Fibroblast of lung (primary cell): ENCODE measurements around the gene GABRB2. TPM values are rescaled to one million over a fixed set of nuclear protein-coding genes. Genes with fewer than 3 reads are reported as not detected.

Source experiments
- DNase-seq, 2 donors: peaks; one replicate each; pipeline versions ENCODE4 v3.0.0 to v3.0.0-alpha.2; 2010; ENCODE audit warnings: low read depth in 2 of 2
- H2AFZ ChIP-seq: 2 replicates; pipeline ENCODE4 v1.5.1; 2012; ENCODE audit warnings: low read length, control low read depth, inconsistent platforms
- H3K27ac ChIP-seq: 2 replicates; pipeline ENCODE4 v1.5.1; 2011; ENCODE audit warnings: low read length, control low read depth; ENCODE audit not compliant: insufficient read depth
- H3K27me3 ChIP-seq: 2 replicates; pipeline ENCODE4 v1.5.1; 2011; ENCODE audit warnings: mild to moderate bottlenecking, low read length; ENCODE audit not compliant: control insufficient read depth, insufficient read depth
- H3K36me3 ChIP-seq: 2 replicates; pipeline ENCODE4 v1.5.1; 2011; ENCODE audit warnings: low read length; ENCODE audit not compliant: control insufficient read depth, insufficient read depth
- H3K4me1 ChIP-seq: 2 replicates; pipeline ENCODE4 v1.5.1; 2011; ENCODE audit warnings: low read length; ENCODE audit not compliant: control insufficient read depth, insufficient read depth; ENCODE audit errors: extremely low read depth
- H3K4me2 ChIP-seq: 2 replicates; pipeline ENCODE4 v1.5.1; 2011; ENCODE audit warnings: low read length, control low read depth; ENCODE audit not compliant: insufficient read depth; ENCODE audit errors: extremely low read depth
- H3K4me3 ChIP-seq, 4 experiments: fragments of 200-600 bp in 1 of 4; sonication (generic) in 1 of 4; replicated peaks in 1 of 4; 2 replicates each; pipeline ENCODE4 v1.5.1; 2011 to 2016; ENCODE audit warnings: low read length in 4 of 4, low read depth in 3 of 4, mild to moderate bottlenecking in 3 of 4, control low read depth in 2 of 4, inconsistent platforms in 1 of 4, mixed read lengths in 1 of 4; ENCODE audit not compliant: insufficient read depth in 1 of 4; ENCODE audit errors: control extremely low read depth in 1 of 4
- H3K79me2 ChIP-seq: 2 replicates; pipeline ENCODE4 v1.5.1; 2012; ENCODE audit warnings: mild to moderate bottlenecking, low read length, inconsistent platforms; ENCODE audit not compliant: control insufficient read depth, insufficient read depth
- H3K9ac ChIP-seq: 2 replicates; pipeline ENCODE4 v1.5.1; 2011; ENCODE audit warnings: mild to moderate bottlenecking, low read length, control low read depth; ENCODE audit not compliant: insufficient read depth
- H3K9me3 ChIP-seq: 2 replicates; pipeline ENCODE4 v1.5.1; 2012; ENCODE audit warnings: low read depth, low read length; ENCODE audit not compliant: control insufficient read depth, insufficient read depth
- H4K20me1 ChIP-seq: 2 replicates; pipeline ENCODE4 v1.5.1; 2011; ENCODE audit warnings: low read length; ENCODE audit not compliant: control insufficient read depth, insufficient read depth; ENCODE audit errors: extremely low read depth
- CTCF ChIP-seq, 2 donors: IDR thresholded peaks in 1 of 2; conservative IDR thresholded peaks in 1 of 2; 1 replicate in 1 of 2; 2 replicates in 1 of 2; pipeline ENCODE4 v1.5.1; 2011 to 2012; ENCODE audit warnings: low read length in 2 of 2, control low read depth in 1 of 2, inconsistent platforms in 1 of 2, low read depth in 1 of 2, mild to moderate bottlenecking in 1 of 2
- EZH2 ChIP-seq: IDR thresholded peaks from 2 replicates; pipeline ENCODE4 v1.5.1; 2012; ENCODE audit warnings: low read length, control low read depth, mild to moderate bottlenecking; ENCODE audit errors: missing control alignments
- polyA plus RNA-seq, 2 donors: library from polyadenylated mRNA; depleted of rRNA in 1 of 2; stranded (reverse) in 1 of 2; unstranded in 1 of 2; fragments of >200 nt; gene quantifications; 2 replicates each; pipeline ENCODE4 v1.2.1, GENCODE V29; 2011 to 2012; ENCODE audit warnings: missing spikeins in 1 of 2
- total RNA-seq: library from RNA; depleted of rRNA; stranded (reverse); fragments of >200 nt; gene quantifications from 2 replicates; pipeline ENCODE4 v1.2.1, GENCODE V29; 2014

The GABRB2 gene
- total and polyA plus RNA-seq, 2 donors (not counting 1 experiment from before 2014, with no cell fraction given): under 0.01 to 0.01 TPM

- Histone ChIP-seq H3K9me3 (no peaks in the 10 kb centered on the region), H3K27ac (no peak overlapping the region), H3K27me3 (no peaks in the 10 kb centered on the region), H4K20me1 (no peaks in the 10 kb centered on the region), H3K4me3 (no peak overlapping the region), H3K4me2 (no peak overlapping the region), H2AFZ (no peak overlapping the region), H3K9ac (no peak overlapping the region), H3K79me2 (no peaks in the 10 kb centered on the region), H3K4me1 (no peaks in the 10 kb centered on the region), H3K36me3 (no peaks in the 10 kb centered on the region)
- no peak for DNase-seq
- TF ChIP-seq CTCF (conservative IDR thresholded peaks at IDR 0.05 in 1 of 2, IDR thresholded peaks at IDR 0.05 in 1 of 2; ENCODE audit: low read depth in 1 of 2, low read length in 2 of 2) (no peak), EZH2 (no peak)
Observed at GRCh38 chr5:161286066-161286655, 260.4 kb downstream of the GABRB2 start.

DNA sequence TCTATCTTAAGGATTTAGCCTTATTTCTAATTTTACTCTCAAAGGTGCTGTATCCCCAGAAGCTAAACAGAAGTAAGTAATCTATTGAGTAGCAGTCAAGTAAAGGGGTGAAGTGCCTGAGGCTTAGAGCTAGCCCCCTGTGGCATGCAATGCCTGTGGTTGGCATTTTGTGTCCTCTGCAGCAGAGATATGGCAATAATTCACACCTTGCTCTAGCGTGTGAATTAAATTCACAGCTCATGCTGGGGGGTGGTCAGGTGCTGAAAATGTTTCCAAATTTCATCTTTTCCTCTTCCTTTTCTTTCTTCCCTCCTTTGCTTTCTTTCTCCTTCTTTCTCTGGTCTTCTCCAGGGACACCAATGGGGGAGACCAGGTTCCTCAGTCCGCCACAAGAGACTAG, 262.1 kb downstream of the GABRB2 start:
- Histone ChIP-seq H3K4me1 (no peaks in the 10 kb centered on the region), H4K20me1 (no peaks in the 10 kb centered on the region), H3K4me3 (no peak overlapping the region), H3K79me2 (no peaks in the 10 kb centered on the region), H2AFZ (no peak overlapping the region), H3K9ac (no peak overlapping the region), H3K4me2 (no peak overlapping the region), H3K27ac (no peak overlapping the region), H3K36me3 (no peaks in the 10 kb centered on the region), H3K27me3 (no peaks in the 10 kb centered on the region), H3K9me3 (no peaks in the 10 kb centered on the region)
- no peak for TF ChIP-seq CTCF (conservative IDR thresholded peaks at IDR 0.05 in 1 of 2, IDR thresholded peaks at IDR 0.05 in 1 of 2; ENCODE audit: low read depth in 1 of 2, low read length in 2 of 2)
- TF ChIP-seq EZH2: no peak
- no peak for DNase-seq

DNA sequence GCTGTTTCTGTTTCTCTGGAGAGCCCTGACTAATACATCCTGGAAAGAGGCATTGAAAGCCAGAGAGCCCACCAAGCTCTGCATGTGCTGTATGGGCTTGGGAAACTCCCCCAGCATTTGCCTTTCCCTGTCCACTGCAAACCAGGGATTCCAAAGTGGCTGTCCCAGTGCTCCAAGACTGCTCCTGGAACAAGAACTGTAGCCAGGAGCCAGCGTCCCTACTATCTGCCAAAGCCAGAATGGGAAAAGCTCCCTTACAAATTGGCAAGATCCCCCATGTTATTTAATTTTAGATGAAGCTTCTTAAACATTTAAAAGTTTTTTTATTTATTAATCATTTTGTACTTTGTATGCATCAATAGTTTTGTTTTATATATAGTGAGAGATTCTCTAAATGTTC, 263.2 kb downstream of the GABRB2 start:
- no peaks in the 10 kb centered on the region for H4K20me1 ChIP-seq
- DNase-seq: no peak
- no peaks in the 10 kb centered on the region for H3K79me2 ChIP-seq
- no peak overlapping the region for H3K27ac ChIP-seq
- no peak overlapping the region for H3K9ac ChIP-seq
- H2AFZ ChIP-seq: no peak overlapping the region
- no peaks in the 10 kb centered on the region for H3K4me1 ChIP-seq
- H3K27me3 ChIP-seq: no peaks in the 10 kb centered on the region
- no peak for TF ChIP-seq CTCF (conservative IDR thresholded peaks at IDR 0.05 in 1 of 2, IDR thresholded peaks at IDR 0.05 in 1 of 2; ENCODE audit: low read depth in 1 of 2, low read length in 2 of 2)
- no peak for TF ChIP-seq EZH2
- no peaks in the 10 kb centered on the region for H3K36me3 ChIP-seq
- no peaks in the 10 kb centered on the region for H3K9me3 ChIP-seq
- H3K4me3 ChIP-seq: no peak overlapping the region
- no peak overlapping the region for H3K4me2 ChIP-seq
